Neural progenitor cell (in vitro differentiated cells): ENCODE results near the gene SLC2A4. TPM values are rescaled to one million over a fixed set of nuclear protein-coding genes. Genes with fewer than 3 reads are reported as not detected.

Experiments
- DNase-seq: peaks from one replicate; pipeline ENCODE4 v3.0.0-alpha.2; 2016; ENCODE audit warnings: low spot score
- H2AFZ ChIP-seq: fragments of 200-600 bp; sonication (generic); replicated peaks from 2 replicates; pipeline ENCODE4 v1.6.1; 2016; ENCODE audit warnings: antibody characterized with exemption
- H3F3A ChIP-seq: fragments of 200-600 bp; sonication (generic); 2 replicates; pipeline ENCODE4 v1.6.1; 2016; ENCODE audit warnings: antibody characterized with exemption, low read depth
- H3K27ac ChIP-seq: fragments of 200-600 bp; sonication (generic); 2 replicates; pipeline ENCODE4 v1.5.1; 2016; ENCODE audit warnings: mild to moderate bottlenecking
- H3K27me3 ChIP-seq: fragments of 200-600 bp; sonication (generic); 2 replicates; pipeline ENCODE4 v1.6.1; 2016; ENCODE audit warnings: mild to moderate bottlenecking, moderate library complexity
- H3K36me3 ChIP-seq: fragments of 200-600 bp; sonication (generic); 2 replicates; pipeline ENCODE4 v1.5.1; 2016
- H3K4me1 ChIP-seq: fragments of 200-600 bp; sonication (generic); 2 replicates; pipeline ENCODE4 v1.6.1; 2016; ENCODE audit warnings: mixed run types
- H3K4me2 ChIP-seq: fragments of 200-600 bp; sonication (generic); 2 replicates; pipeline ENCODE4 v1.6.1; 2016
- H3K4me3 ChIP-seq: fragments of 200-600 bp; sonication (generic); 2 replicates; pipeline ENCODE4 v1.5.1; 2016
- H3K79me2 ChIP-seq: fragments of 200-600 bp; sonication (generic); 2 replicates; pipeline ENCODE4 v1.6.1; 2016; ENCODE audit warnings: low read depth
- H3K9ac ChIP-seq: fragments of 200-600 bp; sonication (generic); 2 replicates; pipeline ENCODE4 v1.6.1; 2016
- H3K9me3 ChIP-seq: fragments of 200-600 bp; sonication (generic); 2 replicates; pipeline ENCODE4 v1.5.1; 2016; ENCODE audit warnings: low read depth
- H4K20me1 ChIP-seq: fragments of 200-600 bp; sonication (generic); 2 replicates; pipeline ENCODE4 v1.6.1; 2016; ENCODE audit warnings: low read depth
- H3K27ac Mint-ChIP-seq: 3 replicates; pipeline ENCODE4 v1.8.0; 2021; ENCODE audit warnings: mixed read lengths
- H3K27me3 Mint-ChIP-seq: 2 replicates; pipeline ENCODE4 v1.8.0; 2022; ENCODE audit warnings: low read depth, mild to moderate bottlenecking, inconsistent platforms, moderate library complexity, mixed read lengths; ENCODE audit not compliant: insufficient read depth
- H3K36me3 Mint-ChIP-seq: 3 replicates; pipeline ENCODE4 v1.8.0; 2021; ENCODE audit warnings: mixed read lengths
- H3K4me1 Mint-ChIP-seq: 3 replicates; pipeline ENCODE4 v1.8.0; 2021; ENCODE audit warnings: mixed read lengths
- H3K4me3 Mint-ChIP-seq: 3 replicates; pipeline ENCODE4 v1.8.0; 2021; ENCODE audit warnings: mild to moderate bottlenecking, moderate library complexity, mixed read lengths
- H3K9me3 Mint-ChIP-seq: 3 replicates; pipeline ENCODE4 v1.8.0; 2020; ENCODE audit warnings: mixed read lengths
- CTCF ChIP-seq: fragments of 200-600 bp; sonication (generic); IDR thresholded peaks from 2 replicates; pipeline ENCODE4 v1.5.1; 2017; ENCODE audit warnings: antibody characterized with exemption, mild to moderate bottlenecking
- EZH2 ChIP-seq: fragments of 200-600 bp; sonication (generic); IDR thresholded peaks from 2 replicates; pipeline ENCODE4 v1.6.1; 2017; ENCODE audit warnings: antibody characterized with exemption, mild to moderate bottlenecking, moderate library complexity
- EZH2phosphoT487 ChIP-seq: fragments of 200-600 bp; sonication (generic); IDR thresholded peaks from 2 replicates; pipeline ENCODE4 v1.6.1; 2017; ENCODE audit warnings: antibody characterized with exemption
- total RNA-seq: library from RNA; depleted of rRNA; stranded (reverse); fragments of >200 nt; gene quantifications from 2 replicates; pipeline ENCODE4 v1.2.3, GENCODE V29; 2015; ENCODE audit warnings: low replicate concordance

Gene SLC2A4
- total RNA-seq, 1 donor from 2014 or later, result 1.7 TPM

- Histone ChIP-seq H3K27ac (no peak overlapping the region), H3K36me3 (no peaks in the 10 kb centered on the region), H3K9ac (no peak overlapping the region), H3K79me2 (peaks cover 19% of the 10 kb centered on the region), H3F3A (peaks cover 48% of the 10 kb centered on the region), H2AFZ (no peak overlapping the region), H3K4me3 (no peak overlapping the region), H3K4me1 (peaks cover 6% of the 10 kb centered on the region), H3K9me3 (no peaks in the 10 kb centered on the region), H3K4me2 (no peak overlapping the region), H4K20me1 (peaks cover 24% of the 10 kb centered on the region), H3K27me3 (no peaks in the 10 kb centered on the region)
- Mint-ChIP-seq H3K4me3 (peak overlapping the region; percentile 71), H3K4me1 (peaks cover 20% of the 10 kb centered on the region), H3K9me3 (no peaks in the 10 kb centered on the region), H3K36me3 (peaks cover 30% of the 10 kb centered on the region), H3K27me3 (peaks cover 9% of the 10 kb centered on the region), H3K27ac (no peak overlapping the region)
- TF ChIP-seq EZH2phosphoT487 (no peak), EZH2 (no peak), CTCF (no peak)
- no peak for DNase-seq
Measured at GRCh38 chr17:7317161-7317803, 35.8 kb downstream of the SLC2A4 start.

- no peak overlapping the region for H3K4me3 ChIP-seq
- peaks cover 10% of the 10 kb centered on the region for H3K27me3 Mint-ChIP-seq
- H4K20me1 ChIP-seq, result peaks cover 16% of the 10 kb centered on the region
- H3K9me3 Mint-ChIP-seq, result no peaks in the 10 kb centered on the region
- H3K27ac Mint-ChIP-seq, result no peak overlapping the region
- no peak overlapping the region for H3K4me2 ChIP-seq
- peaks cover 16% of the 10 kb centered on the region for H3K4me1 Mint-ChIP-seq
- TF ChIP-seq CTCF, result no peak
- no peak for TF ChIP-seq EZH2
- TF ChIP-seq EZH2phosphoT487, result no peak
- H3K27ac ChIP-seq, result no peak overlapping the region
- H3K9ac ChIP-seq, result no peak overlapping the region
- H3K4me3 Mint-ChIP-seq, result no peak overlapping the region
- H3K36me3 ChIP-seq, result no peaks in the 10 kb centered on the region
- H2AFZ ChIP-seq, result no peak overlapping the region
- peaks cover 14% of the 10 kb centered on the region for H3K79me2 ChIP-seq
- H3K4me1 ChIP-seq, result peaks cover 6% of the 10 kb centered on the region
- peaks cover 37% of the 10 kb centered on the region for H3F3A ChIP-seq
- no peaks in the 10 kb centered on the region for H3K9me3 ChIP-seq
- H3K27me3 ChIP-seq, result no peaks in the 10 kb centered on the region
- no peak for DNase-seq
- H3K36me3 Mint-ChIP-seq, result peaks cover 23% of the 10 kb centered on the region
Measured at GRCh38 chr17:7318121-7318860, 36.8 kb downstream of the SLC2A4 start.

- no peak for DNase-seq
- no peak for TF ChIP-seq EZH2
- TF ChIP-seq EZH2phosphoT487, result no peak
- TF ChIP-seq CTCF, result no peak
- H3K36me3 Mint-ChIP-seq, result peaks cover 23% of the 10 kb centered on the region
Measured at GRCh38 chr17:7321466-7321865, 39.9 kb downstream of the SLC2A4 start.

More at GRCh38 chr17:7321466-7321865, 39.9 kb downstream of the SLC2A4 start:
- Histone ChIP-seq H3K9ac (no peak overlapping the region), H3K4me1 (no peaks in the 10 kb centered on the region), H3K4me2 (no peak overlapping the region), H3K27me3 (no peaks in the 10 kb centered on the region), H3K36me3 (no peaks in the 10 kb centered on the region), H3K4me3 (no peak overlapping the region), H3K27ac (no peak overlapping the region), H4K20me1 (peaks cover 4% of the 10 kb centered on the region), H3K9me3 (no peaks in the 10 kb centered on the region), H3F3A (peaks cover 12% of the 10 kb centered on the region), H3K79me2 (no peaks in the 10 kb centered on the region), H2AFZ (no peak overlapping the region)
- Mint-ChIP-seq H3K9me3 (no peaks in the 10 kb centered on the region), H3K4me1 (peaks cover under 1% of the 10 kb centered on the region), H3K4me3 (no peak overlapping the region), H3K27me3 (peaks cover 6% of the 10 kb centered on the region), H3K27ac (no peak overlapping the region)
